Neural crest cell (in vitro differentiated cells): Measurements from ENCODE around the gene USF2. TPM values are rescaled to one million over a fixed set of nuclear protein-coding genes. Genes with fewer than 3 reads are reported as not detected.

Experiments used
- DNase-seq: peaks from one replicate; pipeline ENCODE4 v3.0.0; 2021; ENCODE audit warnings: low read depth, mixed read lengths, low spot score
- H3K27ac Mint-ChIP-seq: one replicate; pipeline ENCODE4 v1.8.0; 2021; ENCODE audit warnings: mild to moderate bottlenecking, mixed read lengths; ENCODE audit not compliant: unreplicated experiment
- H3K27me3 Mint-ChIP-seq: 2 replicates; pipeline ENCODE4 v1.8.0; 2021; ENCODE audit warnings: low read depth, mild to moderate bottlenecking, mixed read lengths
- H3K36me3 Mint-ChIP-seq: 2 replicates; pipeline ENCODE4 v1.8.0; 2021; ENCODE audit warnings: low read depth, mild to moderate bottlenecking, mixed read lengths
- H3K4me1 Mint-ChIP-seq: 2 replicates; pipeline ENCODE4 v1.8.0; 2021; ENCODE audit warnings: mixed read lengths
- H3K4me3 Mint-ChIP-seq: one replicate; pipeline ENCODE4 v1.8.0; 2021; ENCODE audit warnings: mild to moderate bottlenecking, mixed read lengths
- H3K9me3 Mint-ChIP-seq: 2 replicates; pipeline ENCODE4 v1.8.0; 2021; ENCODE audit warnings: mixed read lengths
- CTCF ChIP-seq: fragments of 200-600 bp; sonication (generic); conservative IDR thresholded peaks from 2 replicates; pipeline ENCODE4 v1.5.0; 2021; ENCODE audit warnings: antibody characterized with exemption, mild to moderate bottlenecking
- total RNA-seq: library from RNA; stranded (reverse); gene quantifications from 2 replicates; pipeline ENCODE4 v1.2.1, GENCODE V29; 2021

USF2 gene
- total RNA-seq, 1 donor from 2014 or later: 107 TPM

GRCh38 chr19:35249146-35249847, 19.5 kb upstream of the USF2 start:
- Mint-ChIP-seq H3K27ac (no peak overlapping the region), H3K4me3 (peak overlapping the region; percentile 69), H3K27me3 (peaks cover 76% of the 10 kb centered on the region), H3K9me3 (peaks cover 8% of the 10 kb centered on the region), H3K4me1 (peaks cover 20% of the 10 kb centered on the region), H3K36me3 (peaks cover 2% of the 10 kb centered on the region)
- no peak for TF ChIP-seq CTCF
- DNase-seq: no peak

- H3K27me3 Mint-ChIP-seq: peaks cover 69% of the 10 kb centered on the region
- H3K9me3 Mint-ChIP-seq: peaks cover 3% of the 10 kb centered on the region
- H3K4me3 Mint-ChIP-seq: no peak overlapping the region
- peaks cover 2% of the 10 kb centered on the region for H3K36me3 Mint-ChIP-seq
- peaks cover 20% of the 10 kb centered on the region for H3K4me1 Mint-ChIP-seq
- no peak overlapping the region for H3K27ac Mint-ChIP-seq
- TF ChIP-seq CTCF: no peak
- DNase-seq: no peak
Measured at GRCh38 chr19:35249848-35250711, 18.7 kb upstream of the USF2 start.

GRCh38 chr19:35251456-35251855, 17.3 kb upstream of the USF2 start:
- Mint-ChIP-seq H3K27me3 (peaks cover 57% of the 10 kb centered on the region), H3K27ac (no peak overlapping the region), H3K36me3 (peaks cover 2% of the 10 kb centered on the region), H3K4me1 (peaks cover 24% of the 10 kb centered on the region), H3K9me3 (no peaks in the 10 kb centered on the region), H3K4me3 (no peak overlapping the region)
- no peak for DNase-seq
- TF ChIP-seq CTCF: no peak

GRCh38 chr19:35253316-35254286, 15.2 kb upstream of the USF2 start:
- H3K4me1 Mint-ChIP-seq: peaks cover 21% of the 10 kb centered on the region
- no peak overlapping the region for H3K27ac Mint-ChIP-seq
- no peak overlapping the region for H3K4me3 Mint-ChIP-seq
- H3K36me3 Mint-ChIP-seq: peaks cover 2% of the 10 kb centered on the region
- no peaks in the 10 kb centered on the region for H3K9me3 Mint-ChIP-seq
- H3K27me3 Mint-ChIP-seq: peaks cover 36% of the 10 kb centered on the region
- no peak for DNase-seq
- no peak for TF ChIP-seq CTCF
